ENCODE results near the gene NUDC. TPM values are rescaled to one million over a fixed set of nuclear protein-coding genes. Genes with fewer than 3 reads are reported as not detected.
A peak's percentile ranks its signal among the peaks of the same experiment; 100 is the strongest.

NUDC gene
- total RNA-seq, 1 donor from 2014 or later: 70.2 TPM

DNA sequence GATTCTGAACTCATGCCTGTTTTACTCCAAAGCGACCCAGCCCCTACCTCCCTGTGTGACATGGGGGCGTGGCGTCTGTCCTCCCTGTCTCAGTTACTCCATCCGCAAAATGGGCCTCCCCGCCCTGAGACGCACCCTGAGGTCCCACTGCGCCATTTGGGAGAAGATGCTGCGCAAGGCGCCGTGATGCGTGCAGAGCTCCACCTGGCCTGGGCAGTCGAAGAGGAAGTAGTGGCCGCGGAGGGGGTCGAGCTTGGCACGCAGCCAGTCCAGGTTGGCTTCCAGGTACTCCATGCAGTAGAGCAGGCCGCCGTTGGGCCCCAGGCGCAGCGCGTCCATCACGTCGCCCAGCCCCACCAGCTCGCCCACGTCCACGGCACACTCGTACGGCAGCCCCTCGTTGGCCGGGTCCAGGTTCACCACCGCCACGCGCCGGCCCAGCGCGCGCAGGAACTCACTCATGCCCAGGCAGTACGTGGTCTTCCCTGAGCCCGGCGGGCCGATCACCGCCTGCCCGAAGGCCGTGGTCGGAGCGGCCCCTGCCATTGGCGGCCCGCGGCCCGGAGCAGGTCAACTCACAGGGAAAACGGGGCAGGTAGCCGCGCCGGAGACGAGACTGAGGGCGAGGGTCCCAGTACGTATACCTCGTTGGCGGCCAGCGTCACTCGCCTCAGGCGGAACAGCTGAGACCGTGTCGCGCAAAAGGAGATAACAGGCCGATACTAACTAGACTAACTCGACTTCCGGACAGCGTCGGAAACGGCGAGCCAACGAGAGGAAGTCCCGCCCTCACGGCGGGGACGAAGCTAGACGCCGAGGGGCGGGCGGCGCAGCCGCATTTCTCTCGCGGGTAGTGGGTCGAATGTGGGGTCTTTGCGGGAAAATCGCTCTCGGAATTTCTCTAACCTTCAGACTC is 31.7 kb upstream of the NUDC start, which contains the start of gene GPN2:
Gene GPN2 (minus strand): TSS at position 733 of the 916 bp plus-strand sequence. CDS start 187 bp downstream, at position 546.
- no peak for FAIRE-seq
- Mint-ChIP-seq H3K27me3 (ENCODE audit: low read depth, unreplicated experiment) (no peaks in the 10 kb centered on the region), H3K4me3 (ENCODE audit: unreplicated experiment) (peak within 1 kb of the TSS; percentile 97), H3K9me3 (ENCODE audit: unreplicated experiment) (no peaks in the 10 kb centered on the region), H3K4me1 (ENCODE audit: low read depth, unreplicated experiment) (peaks cover 12% of the 10 kb centered on the region), H3K36me3 (ENCODE audit: low read depth, unreplicated experiment) (peaks cover 26% of the 10 kb centered on the region), H3K27ac (ENCODE audit: unreplicated experiment) (peak within 1 kb of the TSS; percentile 86)
- no peaks in the 10 kb centered on the region for H3K9me3 ChIP-seq (ENCODE audit: insufficient read depth, low read depth, low read length)
- peaks cover 39% of the 10 kb centered on the region for H3K79me2 ChIP-seq (ENCODE audit: insufficient read depth, low read length)
- H2AFZ ChIP-seq (ENCODE audit: low read depth, low read length): peak within 1 kb of the TSS; percentile 98
- H3K4me2 ChIP-seq (ENCODE audit: low read length): peak within 1 kb of the TSS; percentile 97
- peaks cover 16% of the 10 kb centered on the region for H3K4me1 ChIP-seq (ENCODE audit: insufficient read depth, low read length)
- H3K27ac ChIP-seq (ENCODE audit: low read depth, low read length): peak within 1 kb of the TSS; percentile 91
- peaks cover 39% of the 10 kb centered on the region for H4K20me1 ChIP-seq (ENCODE audit: insufficient read depth, low read length)
- H3K4me3 ChIP-seq (ENCODE audit: insufficient read depth, low read depth, low read length): peak within 1 kb of the TSS; percentile 95
- peaks cover 42% of the 10 kb centered on the region for H3K36me3 ChIP-seq (ENCODE audit: insufficient read depth, low read length)
- H3K9ac ChIP-seq (ENCODE audit: low read length): peak within 1 kb of the TSS; percentile 98
- DNase-seq (ENCODE audit: low read depth): peak; percentile 63
- no peaks in the 10 kb centered on the region for H3K27me3 ChIP-seq (ENCODE audit: insufficient read depth, low read length)
- TF ChIP-seq, protein P1, sequence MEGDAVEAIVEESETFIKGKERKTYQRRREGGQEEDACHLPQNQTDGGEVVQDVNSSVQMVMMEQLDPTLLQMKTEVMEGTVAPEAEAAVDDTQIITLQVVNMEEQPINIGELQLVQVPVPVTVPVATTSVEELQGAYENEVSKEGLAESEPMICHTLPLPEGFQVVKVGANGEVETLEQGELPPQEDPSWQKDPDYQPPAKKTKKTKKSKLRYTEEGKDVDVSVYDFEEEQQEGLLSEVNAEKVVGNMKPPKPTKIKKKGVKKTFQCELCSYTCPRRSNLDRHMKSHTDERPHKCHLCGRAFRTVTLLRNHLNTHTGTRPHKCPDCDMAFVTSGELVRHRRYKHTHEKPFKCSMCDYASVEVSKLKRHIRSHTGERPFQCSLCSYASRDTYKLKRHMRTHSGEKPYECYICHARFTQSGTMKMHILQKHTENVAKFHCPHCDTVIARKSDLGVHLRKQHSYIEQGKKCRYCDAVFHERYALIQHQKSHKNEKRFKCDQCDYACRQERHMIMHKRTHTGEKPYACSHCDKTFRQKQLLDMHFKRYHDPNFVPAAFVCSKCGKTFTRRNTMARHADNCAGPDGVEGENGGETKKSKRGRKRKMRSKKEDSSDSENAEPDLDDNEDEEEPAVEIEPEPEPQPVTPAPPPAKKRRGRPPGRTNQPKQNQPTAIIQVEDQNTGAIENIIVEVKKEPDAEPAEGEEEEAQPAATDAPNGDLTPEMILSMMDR (IDR thresholded peaks at IDR 0.05; ENCODE audit: insufficient read depth, low read depth, low read length): no peak
- no peak for TF ChIP-seq EZH2 (IDR thresholded peaks at IDR 0.05; ENCODE audit: insufficient read depth, low read length)

DNA sequence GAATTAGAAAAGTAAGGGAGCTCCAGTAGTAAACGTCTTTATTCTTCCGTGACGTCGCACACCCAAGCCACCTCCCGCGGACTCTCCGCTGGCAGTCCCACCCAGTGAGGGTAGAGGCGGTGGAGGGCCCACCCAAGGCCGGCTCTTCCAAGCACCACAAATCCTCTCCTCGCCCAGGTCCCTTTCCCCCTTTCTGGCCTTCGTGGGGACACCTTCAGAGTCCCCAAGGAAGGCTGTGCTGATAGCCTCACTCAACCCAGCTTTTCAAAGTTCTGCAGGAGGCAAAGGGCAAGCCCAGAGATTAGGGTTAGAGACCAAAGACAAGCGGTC is 31.1 kb upstream of the NUDC start:
- H3K27me3 ChIP-seq (ENCODE audit: insufficient read depth, low read length): no peaks in the 10 kb centered on the region
- peak overlapping the region; percentile 97 for H3K4me3 Mint-ChIP-seq (ENCODE audit: unreplicated experiment)
- peak overlapping the region; percentile 97 for H3K4me2 ChIP-seq (ENCODE audit: low read length)
- no peak for FAIRE-seq
- H3K4me1 Mint-ChIP-seq (ENCODE audit: low read depth, unreplicated experiment): peaks cover 12% of the 10 kb centered on the region
- peaks cover 40% of the 10 kb centered on the region for H3K36me3 ChIP-seq (ENCODE audit: insufficient read depth, low read length)
- no peaks in the 10 kb centered on the region for H3K9me3 ChIP-seq (ENCODE audit: insufficient read depth, low read depth, low read length)
- peaks cover 36% of the 10 kb centered on the region for H4K20me1 ChIP-seq (ENCODE audit: insufficient read depth, low read length)
- peaks cover 24% of the 10 kb centered on the region for H3K36me3 Mint-ChIP-seq (ENCODE audit: low read depth, unreplicated experiment)
- TF ChIP-seq, protein P1 (IDR thresholded peaks at IDR 0.05; ENCODE audit: insufficient read depth, low read depth, low read length): no peak
- TF ChIP-seq EZH2 (IDR thresholded peaks at IDR 0.05; ENCODE audit: insufficient read depth, low read length): no peak
- H3K4me3 ChIP-seq (ENCODE audit: insufficient read depth, low read depth, low read length): peak overlapping the region; percentile 95
- H2AFZ ChIP-seq (ENCODE audit: low read depth, low read length): peak overlapping the region; percentile 98
- H3K27ac Mint-ChIP-seq (ENCODE audit: unreplicated experiment): peak overlapping the region; percentile 86
- peaks cover 16% of the 10 kb centered on the region for H3K4me1 ChIP-seq (ENCODE audit: insufficient read depth, low read length)
- H3K9ac ChIP-seq (ENCODE audit: low read length): peak overlapping the region; percentile 98
- H3K79me2 ChIP-seq (ENCODE audit: insufficient read depth, low read length): peaks cover 38% of the 10 kb centered on the region
- H3K27ac ChIP-seq (ENCODE audit: low read depth, low read length): peak overlapping the region; percentile 91
- no peaks in the 10 kb centered on the region for H3K9me3 Mint-ChIP-seq (ENCODE audit: unreplicated experiment)
- no peak for DNase-seq (ENCODE audit: low read depth)
- no peaks in the 10 kb centered on the region for H3K27me3 Mint-ChIP-seq (ENCODE audit: low read depth, unreplicated experiment)

DNA sequence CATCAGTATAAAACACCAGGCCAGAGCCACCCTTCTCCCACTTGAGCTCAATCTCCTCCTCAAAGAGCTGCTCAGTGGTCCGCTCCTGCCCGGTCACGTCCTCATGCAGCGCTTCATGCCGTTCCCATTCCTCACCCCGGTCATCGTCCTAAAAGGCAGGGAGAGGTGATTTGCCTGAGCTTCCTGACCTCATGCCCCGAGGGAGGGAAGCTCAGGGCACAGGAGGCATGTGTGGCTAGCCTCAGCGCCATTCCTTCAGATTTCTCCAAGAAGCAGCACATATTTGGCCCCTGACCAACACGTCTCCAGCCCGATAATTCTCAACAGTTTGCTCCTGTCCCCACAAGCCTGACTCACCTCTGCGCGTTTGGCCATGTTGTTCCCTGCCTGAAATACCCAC is 27.3 kb upstream of the NUDC start:
- Mint-ChIP-seq H3K27ac (ENCODE audit: unreplicated experiment) (no peak overlapping the region), H3K4me1 (ENCODE audit: low read depth, unreplicated experiment) (peaks cover 9% of the 10 kb centered on the region), H3K36me3 (ENCODE audit: low read depth, unreplicated experiment) (peaks cover 15% of the 10 kb centered on the region), H3K4me3 (ENCODE audit: unreplicated experiment) (peak overlapping the region; percentile 50), H3K9me3 (ENCODE audit: unreplicated experiment) (no peaks in the 10 kb centered on the region), H3K27me3 (ENCODE audit: low read depth, unreplicated experiment) (no peaks in the 10 kb centered on the region)
- DNase-seq (ENCODE audit: low read depth) (no peak), FAIRE-seq (no peak)
- Histone ChIP-seq H3K27ac (ENCODE audit: low read depth, low read length) (no peak overlapping the region), H3K4me3 (ENCODE audit: insufficient read depth, low read depth, low read length) (no peak overlapping the region), H4K20me1 (ENCODE audit: insufficient read depth, low read length) (peaks cover 9% of the 10 kb centered on the region), H3K4me1 (ENCODE audit: insufficient read depth, low read length) (peaks cover 16% of the 10 kb centered on the region), H3K79me2 (ENCODE audit: insufficient read depth, low read length) (peaks cover 41% of the 10 kb centered on the region), H3K9me3 (ENCODE audit: insufficient read depth, low read depth, low read length) (no peaks in the 10 kb centered on the region), H3K4me2 (ENCODE audit: low read length) (no peak overlapping the region), H2AFZ (ENCODE audit: low read depth, low read length) (no peak overlapping the region), H3K27me3 (ENCODE audit: insufficient read depth, low read length) (no peaks in the 10 kb centered on the region), H3K36me3 (ENCODE audit: insufficient read depth, low read length) (peaks cover 24% of the 10 kb centered on the region), H3K9ac (ENCODE audit: low read length) (no peak overlapping the region)
- TF ChIP-seq, protein P1 (IDR thresholded peaks at IDR 0.05; ENCODE audit: insufficient read depth, low read depth, low read length): no peak
- no peak for TF ChIP-seq EZH2 (IDR thresholded peaks at IDR 0.05; ENCODE audit: insufficient read depth, low read length)
